ENCODE results near the gene PTPRN2. TPM values are rescaled to one million over a fixed set of nuclear protein-coding genes. Genes with fewer than 3 reads are reported as not detected.

Gene PTPRN2
- total and polyA plus RNA-seq, 9 of the 15 experiments (the other 6 are each of a cell fraction or from before 2014, with no cell fraction given), result not detected

- ChIA-PET CTCF (ENCODE audit: low intra/inter-chr PET ratio) (no interaction called here), POLR2A (no interaction called here)
- DNase-seq (ENCODE audit: extremely low read depth in 1 of 4, low spot score in 3 of 4), result no peak
- Histone ChIP-seq H3K9me3 (replicated peaks; ENCODE audit: control insufficient read depth, insufficient read depth, low read depth, low read length) (no peaks in the 10 kb centered on the region), H3K27ac (ENCODE audit: extremely low read depth, low read depth, low read length) (no peak overlapping the region), H3K36me3 (ENCODE audit: control insufficient read depth, insufficient read depth, low read length) (no peaks in the 10 kb centered on the region), H3K79me2 (ENCODE audit: control insufficient read depth, insufficient read depth, low read length) (no peaks in the 10 kb centered on the region), H3K9ac (ENCODE audit: insufficient read depth in 1 of 2, low read depth in 2 of 2, low read length in 2 of 2) (no peak overlapping the region), H3K27me3 (ENCODE audit: control insufficient read depth in 2 of 2, insufficient read depth in 2 of 2, low read length in 2 of 2) (peaks cover 33 to 40% of the 10 kb centered on the region in 2 experiments), H3K9me1 (ENCODE audit: control insufficient read depth, insufficient read depth, low read length) (no peaks in the 10 kb centered on the region), H3K4me1 (replicated peaks in 1 of 2; ENCODE audit: control insufficient read depth in 2 of 2, insufficient read depth in 2 of 2, low read length in 2 of 2) (no peaks in the 10 kb centered on the region), H2AFZ (ENCODE audit: low read depth, low read length) (no peak overlapping the region), H4K20me1 (replicated peaks; ENCODE audit: control insufficient read depth, insufficient read depth, low read length) (peaks cover 10% of the 10 kb centered on the region), H3K4me2 (ENCODE audit: insufficient read depth, low read length) (no peak overlapping the region), H3K4me3 (no peak overlapping the region)
- intact Hi-C loops (cut with micrococcal nuclease), result no loop called here
- no peak for TF ChIP-seq CEBPZ (IDR thresholded peaks at IDR 0.05; ENCODE audit: borderline replicate concordance, low read depth, low read length)
- no peak for TF ChIP-seq HNRNPUL1 (IDR thresholded peaks at IDR 0.05; ENCODE audit: low read length)
- TF ChIP-seq XRCC3 (IDR thresholded peaks at IDR 0.05), result no peak
- TF ChIP-seq KDM2B (CRISPR knock-in tag; IDR thresholded peaks at IDR 0.05), result no peak
- TF ChIP-seq ZNF217 (CRISPR knock-in tag; IDR thresholded peaks at IDR 0.05), result no peak
- no peak for TF ChIP-seq IFI16 (CRISPR knock-in tag; IDR thresholded peaks at IDR 0.05)
- TF ChIP-seq ZNF512 (tag; IDR thresholded peaks at IDR 0.05), result no peak
- no peak for TF ChIP-seq MAFK (IDR thresholded peaks at IDR 0.05; ENCODE audit: low read length)
- TF ChIP-seq RAD51 (IDR thresholded peaks at IDR 0.05; ENCODE audit: borderline replicate concordance, low read depth), result no peak
- no peak for TF ChIP-seq MEF2A (IDR thresholded peaks at IDR 0.05; ENCODE audit: control insufficient read depth, low read depth, low read length)
- WGBS (ENCODE audit: insufficient coverage, low coverage, missing lambda C conversion rate), result under 1% methylated on average over 9 of the region's 9 CpGs
- in situ Hi-C loops (cut with MboI), result no loop called here
- no TSS peak for BruUV-seq (replicated peaks)
- no peak for FAIRE-seq
- no peak for ATAC-seq
Observed at GRCh38 chr7:158468700-158469296, 118.8 kb downstream of the PTPRN2 start.
